ENCODE measurements around the gene LEFTY1.
"Not testable (repeated sequence)": the region's sequence is repeated elsewhere in the genome, so short reads cannot be mapped to it uniquely, and the experiment has no call there.

LEFTY1 gene

DNA sequence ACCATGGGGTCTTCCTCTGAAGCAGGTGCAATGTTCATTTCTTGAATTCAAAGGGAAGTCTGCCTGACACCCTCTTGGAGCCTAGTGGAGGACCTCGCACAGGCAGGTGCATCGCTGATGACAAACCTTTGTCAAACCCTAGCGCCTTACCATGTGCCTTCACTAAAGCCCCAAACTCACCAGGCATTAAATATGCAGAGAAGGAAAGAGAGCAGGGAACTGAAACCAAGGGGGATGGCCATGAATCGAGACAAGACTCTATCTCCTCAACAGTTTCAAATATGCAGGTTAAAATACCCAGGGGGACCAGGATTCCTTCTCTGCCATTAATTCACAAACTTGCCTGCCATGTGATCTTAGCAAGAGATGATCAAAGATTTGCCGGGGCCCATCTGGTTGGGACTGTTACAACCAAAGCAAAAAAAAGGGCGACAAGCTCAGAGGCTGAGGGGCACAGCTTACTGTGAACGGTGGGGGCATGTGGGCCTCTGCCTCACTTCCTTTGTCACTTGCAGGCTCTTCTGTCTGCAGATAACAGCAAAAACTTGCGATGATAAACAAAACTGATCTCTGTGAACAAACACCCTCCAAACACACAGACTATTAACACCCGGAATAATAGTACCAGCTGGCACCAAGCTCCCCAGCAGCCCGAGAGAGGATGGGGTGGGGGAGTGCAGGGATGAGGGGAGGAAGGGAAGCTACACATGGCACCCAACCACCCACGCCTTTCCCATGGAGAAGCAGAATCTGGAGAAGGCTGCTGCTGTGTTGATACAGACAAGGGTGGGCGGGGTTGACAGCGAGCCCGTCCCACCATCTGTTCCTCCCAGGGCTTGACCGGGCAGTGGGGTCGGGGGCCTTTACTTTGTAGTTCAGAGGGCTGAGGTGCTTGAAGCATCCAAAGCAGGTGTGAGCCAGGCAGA lies 40.7 kb downstream of the LEFTY1 start:
- no peak for DNase-seq (ENCODE audit: low read depth in 2 of 2)

DNA sequence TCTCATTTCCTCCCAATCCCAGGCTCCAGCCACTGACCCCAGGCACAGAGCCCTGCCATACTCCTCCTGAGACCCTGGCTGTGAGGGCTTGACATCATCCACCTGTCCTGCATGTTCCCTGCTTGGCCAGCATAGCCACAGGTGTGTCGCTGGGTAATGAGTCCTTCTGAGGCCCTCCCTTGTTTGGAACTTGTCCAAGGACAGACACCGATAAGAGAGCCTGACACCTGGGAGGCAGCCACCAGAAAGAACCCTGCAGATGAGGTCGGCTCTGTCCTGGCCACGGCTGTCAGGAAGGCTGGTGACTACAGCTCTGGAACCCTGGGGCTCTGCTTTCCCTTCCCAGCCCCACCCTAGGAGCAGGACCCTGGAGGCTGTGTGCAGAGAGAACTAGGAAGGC lies 41.3 kb downstream of the LEFTY1 start:
- DNase-seq (ENCODE audit: low read depth in 2 of 2): no peak

DNA sequence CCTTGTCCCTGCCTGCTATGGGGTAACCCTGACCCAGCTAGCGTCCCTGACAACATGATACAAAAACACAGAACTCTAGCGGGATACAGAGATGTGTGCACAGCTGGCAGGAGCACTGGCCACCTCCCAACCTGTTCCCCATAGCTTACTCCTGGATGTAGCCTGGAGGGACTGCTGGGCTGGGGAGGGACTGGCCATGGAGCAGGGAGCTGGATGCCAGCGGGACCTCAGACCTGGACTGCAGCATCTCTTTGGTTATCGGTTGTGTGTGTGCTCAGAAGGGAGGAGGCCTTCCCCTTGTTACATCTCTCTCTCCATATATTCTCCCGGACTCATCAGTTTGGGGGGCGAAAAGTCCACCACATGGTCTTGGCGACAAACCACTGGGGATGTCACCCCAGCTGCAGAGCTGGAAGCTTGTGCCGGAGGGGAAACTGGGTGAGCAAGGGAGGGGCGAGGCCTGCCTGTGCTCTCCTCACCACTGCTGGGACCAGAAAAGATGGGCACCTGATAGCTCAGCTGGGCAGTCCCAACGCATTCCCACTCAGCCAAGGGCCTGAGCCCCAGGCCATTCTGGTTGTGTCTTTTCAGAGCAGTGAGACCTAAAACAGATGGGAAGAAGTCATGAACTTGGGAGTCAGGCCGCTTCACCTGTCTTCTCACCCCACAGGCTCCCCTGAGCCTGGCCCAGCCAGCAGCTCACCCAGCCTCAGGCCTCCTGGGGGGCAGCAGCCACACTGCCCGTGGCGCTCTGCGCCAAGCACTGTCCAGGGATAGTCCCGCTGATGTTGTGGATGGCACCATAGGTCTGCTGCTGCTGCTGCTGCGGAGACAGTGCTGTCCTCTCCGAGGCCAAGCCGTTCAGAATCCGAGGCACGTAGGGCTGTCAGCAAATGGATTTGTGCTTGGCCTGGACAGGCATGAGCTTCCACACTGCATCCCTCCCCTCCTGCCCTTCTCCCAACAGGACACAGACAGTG lies 42.3 kb downstream of the LEFTY1 start:
- DNase-seq (ENCODE audit: low read depth in 2 of 2): no peak

GRCh38 chr1:225845571-225846259 lies 43.2 kb downstream of the LEFTY1 start:
- peak in 1 of 2 donors; percentile 22 for DNase-seq (ENCODE audit: low read depth in 2 of 2)

- DNase-seq (ENCODE audit: low read depth in 2 of 2): no peak
Measured at GRCh38 chr1:225845097-225845496, 43.8 kb downstream of the LEFTY1 start.

DNA sequence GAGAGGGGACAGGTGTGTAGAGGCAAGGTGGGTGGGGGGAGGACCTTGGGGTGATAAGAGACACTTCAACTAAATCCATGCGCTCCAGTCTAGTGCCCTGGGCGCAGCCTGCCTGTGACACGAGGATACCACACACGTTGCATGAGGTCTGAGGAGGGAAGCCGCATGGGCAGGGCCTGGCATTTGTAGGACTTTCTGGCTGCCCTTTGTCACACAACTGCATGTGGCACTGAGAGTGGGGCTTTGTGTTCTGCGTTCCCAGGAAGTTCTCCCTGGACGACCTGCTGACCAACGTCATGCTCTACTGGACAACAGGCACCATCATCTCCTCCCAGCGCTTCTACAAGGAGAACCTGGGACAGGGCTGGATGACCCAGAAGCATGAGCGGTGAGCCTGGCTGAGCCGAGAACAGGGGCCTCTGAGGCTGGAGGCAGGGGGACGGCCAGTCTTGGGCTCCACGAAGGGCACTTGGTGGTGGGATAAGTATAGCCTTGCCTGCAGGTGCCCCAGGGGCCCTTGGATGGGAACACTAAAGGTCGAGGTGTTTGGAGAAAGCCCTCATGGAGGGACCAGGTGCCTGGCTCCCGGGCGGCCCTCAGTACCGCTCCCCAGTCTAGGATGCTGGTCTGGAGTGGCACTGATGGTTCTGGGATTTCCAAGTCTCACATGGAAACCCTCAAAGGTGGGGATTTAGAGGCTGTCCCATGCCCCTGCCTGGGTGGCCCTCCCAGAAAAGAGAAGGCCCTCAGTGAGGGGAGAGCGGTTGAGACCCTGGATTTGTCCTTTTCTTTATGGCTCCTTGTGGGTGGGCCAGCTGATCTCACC lies 44.5 kb downstream of the LEFTY1 start:
- DNase-seq (ENCODE audit: low read depth in 2 of 2): no peak

DNA sequence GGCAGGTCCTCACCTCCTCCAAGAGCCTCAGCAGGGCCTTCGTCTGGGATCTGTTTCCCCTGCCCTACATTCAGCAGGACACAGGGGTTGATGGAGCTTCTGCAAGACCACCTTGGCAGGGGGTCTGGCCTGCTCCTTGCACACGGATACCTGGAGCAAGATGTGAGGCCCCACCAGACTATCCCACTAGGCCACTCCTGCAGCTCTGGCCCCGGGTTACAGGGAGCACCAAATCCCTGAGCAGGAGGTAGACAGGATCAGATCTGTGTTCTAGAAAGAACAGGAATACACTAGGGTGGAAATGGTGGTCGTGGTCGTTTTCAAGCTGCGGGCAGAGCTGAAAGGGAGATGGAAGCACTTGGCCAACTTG lies 45.5 kb downstream of the LEFTY1 start:
- DNase-seq (ENCODE audit: low read depth in 2 of 2): no peak

DNA sequence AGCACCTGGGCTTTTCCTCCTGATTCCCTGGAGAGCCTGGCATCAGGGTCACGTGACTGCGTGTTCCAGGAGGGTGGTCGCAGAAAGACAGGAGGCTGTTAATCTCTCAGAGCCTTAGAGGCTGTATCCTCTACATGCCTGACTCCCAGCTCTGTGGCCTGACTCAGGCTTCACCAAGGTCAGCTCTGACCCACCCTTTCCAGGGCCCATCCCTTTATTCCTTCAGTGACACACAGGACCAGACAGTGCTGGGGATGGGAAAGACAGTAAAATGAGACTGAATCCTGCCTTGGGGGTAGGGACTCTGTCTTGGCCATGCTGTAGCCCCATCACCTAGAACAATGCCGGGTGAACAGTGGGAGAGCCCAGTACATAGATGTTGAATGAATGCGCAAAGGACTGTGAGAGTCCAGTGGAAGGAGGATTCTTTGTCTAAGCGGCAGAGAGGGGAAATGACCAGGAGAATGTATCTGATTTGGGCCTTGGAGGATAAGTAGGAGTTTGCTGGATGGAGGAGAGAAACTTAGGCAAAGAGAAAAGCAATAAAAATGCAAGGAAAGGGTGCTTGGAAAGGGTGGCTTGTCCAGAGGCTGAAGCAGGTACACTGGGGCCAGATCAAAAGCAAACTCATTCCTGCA lies 46.0 kb downstream of the LEFTY1 start:
- no peak for DNase-seq (ENCODE audit: low read depth in 2 of 2)

GRCh38 chr1:225842074-225842473 lies 46.9 kb downstream of the LEFTY1 start:
- no peak for DNase-seq (ENCODE audit: low read depth in 2 of 2)

- no peak for DNase-seq (ENCODE audit: low read depth in 2 of 2)
Measured at GRCh38 chr1:225840713-225841112, 48.2 kb downstream of the LEFTY1 start.

DNA sequence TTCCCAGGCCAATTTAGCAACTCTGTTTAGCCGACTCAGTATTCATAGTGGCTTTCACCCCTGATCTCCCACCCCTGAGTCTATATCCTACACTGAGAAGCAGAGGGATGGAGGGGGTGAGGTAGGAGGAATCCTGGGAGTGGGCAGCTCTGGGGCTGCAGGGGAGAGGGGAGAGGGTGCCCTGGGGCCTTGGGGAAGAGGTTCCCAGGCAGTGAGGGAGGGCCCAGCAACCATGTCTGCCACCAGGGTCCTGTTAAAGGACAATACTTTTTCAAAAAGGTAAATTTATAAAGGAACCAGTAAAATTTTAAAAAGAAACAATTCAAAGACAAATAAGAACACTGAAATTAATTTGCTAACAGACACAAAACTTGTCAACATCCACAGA lies 48.7 kb downstream of the LEFTY1 start:
- DNase-seq (ENCODE audit: low read depth in 2 of 2): no peak

DNA sequence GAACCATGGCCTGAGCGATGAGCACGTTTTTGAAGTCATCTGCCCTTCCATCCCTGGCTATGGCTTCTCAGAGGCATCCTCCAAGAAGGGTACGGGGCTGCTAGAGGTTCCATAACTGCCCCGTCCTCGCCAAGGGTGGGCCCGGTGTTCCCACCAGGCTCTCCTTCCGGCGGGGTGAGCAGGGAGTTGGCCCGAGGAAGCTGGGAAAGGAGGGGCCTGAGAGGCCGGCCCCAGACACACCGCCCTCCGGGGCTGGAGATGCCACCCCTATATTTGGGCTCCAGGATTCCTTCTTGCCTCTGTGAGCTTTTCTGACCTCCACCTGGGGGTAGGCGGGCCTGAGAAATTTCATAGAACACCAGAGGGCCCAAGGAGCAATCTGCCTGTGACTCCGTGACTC lies 50.2 kb downstream of the LEFTY1 start:
- DNase-seq (ENCODE audit: low read depth in 2 of 2): no peak

GRCh38 chr1:225836296-225836695 lies 52.6 kb downstream of the LEFTY1 start:
- DNase-seq (ENCODE audit: low read depth in 2 of 2): not testable (repeated sequence)
